Middle frontal gyrus (tissue), 1 donor: ENCODE data around the gene MBNL2.

ENCODE experiments used
- DNase-seq: peaks from one replicate; pipeline ENCODE4 v3.0.0-alpha.2; 2015; ENCODE audit warnings: low spot score; ENCODE audit errors: extremely low spot score

The MBNL2 gene

GRCh38 chr13:97324115-97324514, 102.0 kb downstream of the MBNL2 start:
- DNase-seq, result no peak

GRCh38 chr13:97325738-97326137, 103.6 kb downstream of the MBNL2 start:
- DNase-seq, result no peak

GRCh38 chr13:97327086-97327485, 105.0 kb downstream of the MBNL2 start:
- no peak for DNase-seq

- DNase-seq, result no peak
Observed at GRCh38 chr13:97327506-97328221, 105.5 kb downstream of the MBNL2 start.

GRCh38 chr13:97328222-97328790, 106.2 kb downstream of the MBNL2 start:
- DNase-seq, result no peak

GRCh38 chr13:97329331-97329730, 107.2 kb downstream of the MBNL2 start:
- no peak for DNase-seq

- DNase-seq, result no peak
Observed at GRCh38 chr13:97330448-97330847, 108.3 kb downstream of the MBNL2 start.

GRCh38 chr13:97332742-97333141, 110.6 kb downstream of the MBNL2 start:
- no peak for DNase-seq

- no peak for DNase-seq
Observed at GRCh38 chr13:97333983-97334382, 111.8 kb downstream of the MBNL2 start.

GRCh38 chr13:97334690-97335089, 112.6 kb downstream of the MBNL2 start:
- DNase-seq, result no peak

GRCh38 chr13:97335488-97336134, 113.5 kb downstream of the MBNL2 start:
- DNase-seq, result no peak

GRCh38 chr13:97337985-97338499, 115.9 kb downstream of the MBNL2 start:
- no peak for DNase-seq

- no peak for DNase-seq
Observed at GRCh38 chr13:97338571-97338970, 116.4 kb downstream of the MBNL2 start.

GRCh38 chr13:97339019-97339987, 117.2 kb downstream of the MBNL2 start:
- DNase-seq, result no peak

GRCh38 chr13:97339988-97340749, 118.0 kb downstream of the MBNL2 start:
- DNase-seq, result no peak

- DNase-seq, result no peak
Observed at GRCh38 chr13:97341135-97341534, 119.0 kb downstream of the MBNL2 start.

GRCh38 chr13:97342136-97342535, 120.0 kb downstream of the MBNL2 start:
- no peak for DNase-seq

- DNase-seq, result no peak
Observed at GRCh38 chr13:97342936-97343335, 120.8 kb downstream of the MBNL2 start.

- DNase-seq, result peak; percentile 62
Observed at GRCh38 chr13:97344265-97345175, 122.4 kb downstream of the MBNL2 start.

GRCh38 chr13:97346097-97346496, 124.0 kb downstream of the MBNL2 start:
- DNase-seq, result no peak
